HEK293 (cell line): ENCODE results near the gene ELN.

Source experiments
- CTCF ChIA-PET: fragments of 350-600 bp; formaldehyde crosslinking; extraction: SDS; loops from one replicate; lab custom pipeline; 2021; ENCODE audit warnings: antibody characterized with exemption; lab: Yijun Ruan, JAX
- POLR2A ChIA-PET: fragments of 300-600 bp; formaldehyde crosslinking; extraction: SDS; loops from one replicate; lab custom pipeline; 2020; ENCODE audit warnings: antibody characterized with exemption, inconsistent platforms; lab: Yijun Ruan, JAX
- H3K27ac ChIP-seq: fragments of 200-500 bp; sonication (Bioruptor generic); 2 replicates; pipeline ENCODE4 v1.5.1; 2014; ENCODE audit warnings: low read depth, low read length, control low read depth, inconsistent platforms; ENCODE audit errors: extremely low read depth
- H3K36me3 ChIP-seq, 2 experiments: fragments of 200-500 bp in 1 of 2; sonication (Bioruptor generic) in 1 of 2; 1 replicate in 1 of 2; 2 replicates in 1 of 2; pipeline ENCODE4 v1.5.1; 2014 to 2017; ENCODE audit warnings: inconsistent platforms in 2 of 2, low read length in 2 of 2; ENCODE audit not compliant: control insufficient read depth in 2 of 2, insufficient read depth in 1 of 2
- H3K4me1 ChIP-seq: fragments of 200-500 bp; sonication (Bioruptor generic); 2 replicates; pipeline ENCODE4 v1.5.1; 2014; ENCODE audit warnings: mild to moderate bottlenecking, low read length, inconsistent platforms; ENCODE audit not compliant: control insufficient read depth, insufficient read depth
- H3K4me3 ChIP-seq: 2 replicates; pipeline ENCODE4 v1.5.1; 2011; ENCODE audit warnings: low read depth, mild to moderate bottlenecking, control low read depth, low read length, moderate library complexity
- H3K9me3 ChIP-seq: fragments of 200-500 bp; sonication (Bioruptor generic); 2 replicates; pipeline ENCODE4 v1.5.1; 2014; ENCODE audit warnings: low read depth, low read length, inconsistent platforms; ENCODE audit not compliant: control insufficient read depth, insufficient read depth
- CTCF ChIP-seq: fragments of 450-650 bp; formaldehyde crosslinking; IDR thresholded peaks from 2 replicates; pipeline ENCODE4 v1.5.1; 2016; ENCODE audit warnings: missing biosample characterization, missing genetic modification characterization
- EGR2 ChIP-seq: fragments of 450-650 bp; formaldehyde crosslinking; IDR thresholded peaks from 2 replicates; pipeline ENCODE4 v1.5.1; 2016; ENCODE audit warnings: low read depth, missing biosample characterization, missing genetic modification characterization
- GLIS1 ChIP-seq: fragments of 450-650 bp; formaldehyde crosslinking; IDR thresholded peaks from 2 replicates; pipeline ENCODE4 v1.5.1; 2016; ENCODE audit warnings: missing biosample characterization, missing genetic modification characterization
- IKZF3 ChIP-seq: fragments of 450-650 bp; IDR thresholded peaks from 2 replicates; pipeline ENCODE4 v1.5.0; 2018; ENCODE audit warnings: missing biosample characterization, mild to moderate bottlenecking, missing genetic modification characterization, moderate library complexity
- KLF9 ChIP-seq: fragments of 450-650 bp; formaldehyde crosslinking; IDR thresholded peaks from 2 replicates; pipeline ENCODE4 v1.5.1; 2016; ENCODE audit warnings: missing biosample characterization, missing genetic modification characterization, low read depth
- SCRT2 ChIP-seq: fragments of 450-650 bp; formaldehyde crosslinking; IDR thresholded peaks from 2 replicates; pipeline ENCODE4 v1.5.1; 2016; ENCODE audit warnings: missing biosample characterization, missing genetic modification characterization
- YY1 ChIP-seq: fragments of 450-650 bp; formaldehyde crosslinking; IDR thresholded peaks from 2 replicates; pipeline ENCODE4 v1.5.1; 2018; ENCODE audit warnings: missing biosample characterization, missing genetic modification characterization
- ZBTB20 ChIP-seq: fragments of 450-650 bp; formaldehyde crosslinking; IDR thresholded peaks from 2 replicates; pipeline ENCODE4 v1.5.1; 2016; ENCODE audit warnings: missing biosample characterization, missing genetic modification characterization
- ZBTB49 ChIP-seq: fragments of 450-650 bp; formaldehyde crosslinking; IDR thresholded peaks from 2 replicates; pipeline ENCODE4 v1.5.1; 2016; ENCODE audit warnings: missing biosample characterization, missing genetic modification characterization, low read depth
- ZFHX2 ChIP-seq: fragments of 450-650 bp; formaldehyde crosslinking; conservative IDR thresholded peaks from 2 replicates; pipeline ENCODE4 v1.5.1; 2016; ENCODE audit warnings: missing biosample characterization, missing genetic modification characterization
- ZIC2 ChIP-seq: fragments of 450-650 bp; formaldehyde crosslinking; IDR thresholded peaks from 2 replicates; pipeline ENCODE4 v1.5.1; 2016; ENCODE audit warnings: missing biosample characterization, missing genetic modification characterization
- ZNF174 ChIP-seq: fragments of 450-650 bp; formaldehyde crosslinking; IDR thresholded peaks from 2 replicates; pipeline ENCODE4 v1.5.0; 2017; ENCODE audit warnings: missing biosample characterization, mild to moderate bottlenecking, missing genetic modification characterization
- ZNF184 ChIP-seq: fragments of 450-650 bp; IDR thresholded peaks from 2 replicates; pipeline ENCODE4 v1.5.1; 2018; ENCODE audit warnings: missing biosample characterization, mild to moderate bottlenecking, missing genetic modification characterization
- ZNF221 ChIP-seq: fragments of 450-650 bp; formaldehyde crosslinking; IDR thresholded peaks from 2 replicates; pipeline ENCODE4 v1.5.1; 2017; ENCODE audit warnings: missing biosample characterization, missing genetic modification characterization, borderline replicate concordance
- ZNF311 ChIP-seq: fragments of 450-650 bp; formaldehyde crosslinking; IDR thresholded peaks from 2 replicates; pipeline ENCODE4 v1.5.1; 2017; ENCODE audit warnings: missing biosample characterization, missing genetic modification characterization, borderline replicate concordance
- ZNF335 ChIP-seq: fragments of 450-650 bp; formaldehyde crosslinking; conservative IDR thresholded peaks from 2 replicates; pipeline ENCODE4 v1.5.1; 2016; ENCODE audit warnings: missing biosample characterization, missing genetic modification characterization
- ZNF350 ChIP-seq: fragments of 450-650 bp; formaldehyde crosslinking; IDR thresholded peaks from 2 replicates; pipeline ENCODE4 v1.5.0; 2017; ENCODE audit warnings: missing biosample characterization, mild to moderate bottlenecking, missing genetic modification characterization
- ZNF529 ChIP-seq: fragments of 450-650 bp; formaldehyde crosslinking; IDR thresholded peaks from 2 replicates; pipeline ENCODE4 v1.5.1; 2017; ENCODE audit warnings: missing genetic modification characterization, missing biosample characterization; ENCODE audit not compliant: insufficient replicate concordance
- ZNF654 ChIP-seq: fragments of 450-650 bp; formaldehyde crosslinking; IDR thresholded peaks from 2 replicates; pipeline ENCODE4 v1.5.1; 2016; ENCODE audit warnings: low read depth, missing biosample characterization, missing genetic modification characterization
- ZNF785 ChIP-seq: fragments of 450-650 bp; formaldehyde crosslinking; IDR thresholded peaks from 2 replicates; pipeline ENCODE4 v1.5.1; 2016; ENCODE audit warnings: missing biosample characterization, missing genetic modification characterization
- ZNF791 ChIP-seq: fragments of 450-650 bp; formaldehyde crosslinking; IDR thresholded peaks from 2 replicates; pipeline ENCODE4 v1.5.1; 2016; ENCODE audit warnings: missing biosample characterization, missing genetic modification characterization
- TF ChIP-seq, protein P1 (sequence below): fragments of 450-650 bp; IDR thresholded peaks from 2 replicates; pipeline ENCODE4 v1.5.1; 2018; ENCODE audit warnings: missing biosample characterization, missing genetic modification characterization
- TF ChIP-seq, protein P2 (sequence below): fragments of 450-650 bp; formaldehyde crosslinking; conservative IDR thresholded peaks from 2 replicates; pipeline ENCODE4 v1.5.1; 2016; ENCODE audit warnings: low read depth, missing biosample characterization, missing genetic modification characterization

Gene ELN

GRCh38 chr7:74026406-74026902 is 1.5 kb upstream of the ELN start:
- H3K36me3 ChIP-seq = no peaks in the 10 kb centered on the region
- ChIA-PET POLR2A (no interaction called here), CTCF (interaction anchor here (0.6 to 3.0 kb wide), 47 partner anchors 9 to 420 kb away, joined by 3 to 24 read pairs (median 5); no protein-coding TSS in a partner anchor)
- H3K4me3 ChIP-seq = no peak overlapping the region
- H3K4me1 ChIP-seq = no peaks in the 10 kb centered on the region
- TF ChIP-seq, protein P1, sequence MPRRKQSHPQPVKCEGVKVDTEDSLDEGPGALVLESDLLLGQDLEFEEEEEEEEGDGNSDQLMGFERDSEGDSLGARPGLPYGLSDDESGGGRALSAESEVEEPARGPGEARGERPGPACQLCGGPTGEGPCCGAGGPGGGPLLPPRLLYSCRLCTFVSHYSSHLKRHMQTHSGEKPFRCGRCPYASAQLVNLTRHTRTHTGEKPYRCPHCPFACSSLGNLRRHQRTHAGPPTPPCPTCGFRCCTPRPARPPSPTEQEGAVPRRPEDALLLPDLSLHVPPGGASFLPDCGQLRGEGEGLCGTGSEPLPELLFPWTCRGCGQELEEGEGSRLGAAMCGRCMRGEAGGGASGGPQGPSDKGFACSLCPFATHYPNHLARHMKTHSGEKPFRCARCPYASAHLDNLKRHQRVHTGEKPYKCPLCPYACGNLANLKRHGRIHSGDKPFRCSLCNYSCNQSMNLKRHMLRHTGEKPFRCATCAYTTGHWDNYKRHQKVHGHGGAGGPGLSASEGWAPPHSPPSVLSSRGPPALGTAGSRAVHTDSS (tag by site-specific recombination) = no peak
- TF ChIP-seq GLIS1 (tag by site-specific recombination) (no peak), IKZF3 (tag by site-specific recombination) (peak; percentile 14; the same call in 1 of the 2 replicates), ZNF335 (tag by site-specific recombination) (peak; percentile 34; the same call in 1 of the 2 replicates)
- H3K9me3 ChIP-seq = no peaks in the 10 kb centered on the region
- no peak overlapping the region for H3K27ac ChIP-seq

DNA sequence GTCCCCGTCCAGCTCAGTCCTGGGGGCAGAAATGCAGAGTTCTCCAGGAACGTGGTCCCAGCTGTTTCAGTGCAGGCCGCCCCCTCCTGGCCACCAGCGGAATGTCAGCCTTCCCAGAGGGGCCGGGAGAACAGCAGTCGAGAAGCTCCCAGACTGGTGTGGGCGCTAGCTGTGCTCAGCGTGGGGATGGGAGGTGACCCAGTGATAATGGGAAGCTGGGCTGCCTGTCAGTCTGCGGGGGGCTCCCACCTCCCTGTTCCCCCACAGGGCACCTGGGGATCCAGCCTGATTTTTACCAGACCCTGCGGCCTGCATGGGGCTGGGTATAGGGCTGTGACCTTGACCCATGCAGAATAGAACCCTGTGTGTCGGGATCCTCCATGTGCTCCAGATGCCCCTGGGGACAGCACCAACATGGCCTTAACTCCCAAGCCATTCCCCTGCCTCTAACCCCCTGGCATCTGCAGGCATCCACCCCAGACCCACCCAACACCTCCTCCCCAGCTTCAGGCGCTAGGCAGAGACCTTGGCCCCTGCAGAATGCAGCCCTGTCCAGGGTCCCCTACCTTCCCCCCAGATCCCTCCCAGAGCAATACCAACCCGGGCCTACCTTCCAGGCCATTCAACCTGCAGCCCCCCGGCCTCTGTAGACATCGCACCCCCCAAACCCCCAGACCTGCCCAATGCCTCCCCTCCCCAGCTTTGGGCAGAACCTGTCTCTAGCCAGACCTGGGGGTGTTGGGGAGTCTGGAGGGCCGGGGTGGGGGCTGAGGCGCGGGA is 880 bp upstream of the ELN start:
- Histone ChIP-seq H3K4me3 (no peak overlapping the region), H3K27ac (no peak overlapping the region), H3K4me1 (no peaks in the 10 kb centered on the region), H3K36me3 (no peaks in the 10 kb centered on the region), H3K9me3 (no peaks in the 10 kb centered on the region)
- ChIA-PET POLR2A (no interaction called here), CTCF (interaction anchor here (0.6 to 3.0 kb wide), 49 partner anchors 9 to 421 kb away, joined by 3 to 24 read pairs (median 5); no protein-coding TSS in a partner anchor)
- TF ChIP-seq ZNF221 (tag by site-specific recombination) (no peak), ZNF529 (tag by site-specific recombination) (no peak), YY1 (tag by site-specific recombination) (no peak), KLF9 (tag by site-specific recombination) (no peak), ZIC2 (tag by site-specific recombination) (peak; percentile 80), ZNF184 (no peak), ZNF311 (tag by site-specific recombination) (no peak), ZNF350 (tag by site-specific recombination) (no peak), ZFHX2 (peak; percentile 50), ZNF654 (peak; percentile 30; the same call in 1 of the 2 replicates), EGR2 (tag by site-specific recombination) (peak; percentile 48; the same call in 1 of the 2 replicates), ZNF174 (no peak), SCRT2 (tag by site-specific recombination) (no peak), ZNF791 (tag by site-specific recombination) (no peak), GLIS1 (tag by site-specific recombination) (peak; percentile 31; the same call in 1 of the 2 replicates), ZNF785 (no peak), ZBTB20 (tag by site-specific recombination) (peak; percentile 57; the same call in 1 of the 2 replicates), ZBTB49 (tag by site-specific recombination) (no peak), CTCF (tag by site-specific recombination) (peak; percentile 61; the same call in 1 of the 2 replicates)
- TF ChIP-seq, protein P2, sequence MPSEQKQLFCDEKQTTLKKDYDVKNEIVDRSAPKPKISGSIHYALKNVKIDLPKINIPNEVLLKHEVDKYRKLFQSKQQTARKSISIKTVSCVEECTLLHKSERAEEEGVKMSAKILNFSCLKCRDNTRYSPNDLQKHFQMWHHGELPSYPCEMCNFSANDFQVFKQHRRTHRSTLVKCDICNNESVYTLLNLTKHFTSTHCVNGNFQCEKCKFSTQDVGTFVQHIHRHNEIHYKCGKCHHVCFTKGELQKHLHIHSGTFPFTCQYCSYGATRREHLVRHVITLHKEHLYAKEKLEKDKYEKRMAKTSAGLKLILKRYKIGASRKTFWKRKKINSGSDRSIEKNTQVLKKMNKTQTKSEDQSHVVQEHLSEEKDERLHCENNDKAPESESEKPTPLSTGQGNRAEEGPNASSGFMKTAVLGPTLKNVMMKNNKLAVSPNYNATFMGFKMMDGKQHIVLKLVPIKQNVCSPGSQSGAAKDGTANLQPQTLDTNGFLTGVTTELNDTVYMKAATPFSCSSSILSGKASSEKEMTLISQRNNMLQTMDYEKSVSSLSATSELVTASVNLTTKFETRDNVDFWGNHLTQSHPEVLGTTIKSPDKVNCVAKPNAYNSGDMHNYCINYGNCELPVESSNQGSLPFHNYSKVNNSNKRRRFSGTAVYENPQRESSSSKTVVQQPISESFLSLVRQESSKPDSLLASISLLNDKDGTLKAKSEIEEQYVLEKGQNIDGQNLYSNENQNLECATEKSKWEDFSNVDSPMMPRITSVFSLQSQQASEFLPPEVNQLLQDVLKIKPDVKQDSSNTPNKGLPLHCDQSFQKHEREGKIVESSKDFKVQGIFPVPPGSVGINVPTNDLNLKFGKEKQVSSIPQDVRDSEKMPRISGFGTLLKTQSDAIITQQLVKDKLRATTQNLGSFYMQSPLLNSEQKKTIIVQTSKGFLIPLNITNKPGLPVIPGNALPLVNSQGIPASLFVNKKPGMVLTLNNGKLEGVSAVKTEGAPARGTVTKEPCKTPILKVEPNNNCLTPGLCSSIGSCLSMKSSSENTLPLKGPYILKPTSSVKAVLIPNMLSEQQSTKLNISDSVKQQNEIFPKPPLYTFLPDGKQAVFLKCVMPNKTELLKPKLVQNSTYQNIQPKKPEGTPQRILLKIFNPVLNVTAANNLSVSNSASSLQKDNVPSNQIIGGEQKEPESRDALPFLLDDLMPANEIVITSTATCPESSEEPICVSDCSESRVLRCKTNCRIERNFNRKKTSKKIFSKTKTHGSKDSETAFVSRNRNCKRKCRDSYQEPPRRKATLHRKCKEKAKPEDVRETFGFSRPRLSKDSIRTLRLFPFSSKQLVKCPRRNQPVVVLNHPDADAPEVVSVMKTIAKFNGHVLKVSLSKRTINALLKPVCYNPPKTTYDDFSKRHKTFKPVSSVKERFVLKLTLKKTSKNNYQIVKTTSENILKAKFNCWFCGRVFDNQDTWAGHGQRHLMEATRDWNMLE (tag by site-specific recombination) = no peak
